HepG2 (cell line): Measurements from ENCODE around the gene SRSF6. TPM values are rescaled to one million over a fixed set of nuclear protein-coding genes. Genes with fewer than 3 reads are reported as not detected.
A peak's percentile ranks its signal among the peaks of the same experiment; 100 is the strongest.

Experiments
- KDM5A ChIP-seq: fragments of 200-600 bp; sonication (generic); IDR thresholded peaks from 2 replicates; pipeline ENCODE4 v1.7.0; 2018; ENCODE audit warnings: antibody characterized with exemption, mild to moderate bottlenecking, low read length, borderline replicate concordance
- KLF11 ChIP-seq: IDR thresholded peaks from 2 replicates; pipeline ENCODE4 v1.6.1; 2016; ENCODE audit warnings: missing compliant biosample characterization
- NFYC ChIP-seq: IDR thresholded peaks from 2 replicates; pipeline ENCODE4 v1.6.1; 2016; ENCODE audit warnings: missing genetic modification reagents, missing compliant biosample characterization
- PHB2 ChIP-seq: fragments of 450-650 bp; IDR thresholded peaks from 2 replicates; pipeline ENCODE4 v1.6.1; 2018; ENCODE audit not compliant: partially characterized antibody
- RBM39 ChIP-seq: fragments of 200-400 bp; formaldehyde crosslinking; IDR thresholded peaks from one replicate; pipeline ENCODE4 v1.6.1; 2018; ENCODE audit warnings: antibody characterized with exemption, mild to moderate bottlenecking, low read depth, low read length; ENCODE audit not compliant: poor library complexity, severe bottlenecking
- SMARCC2 ChIP-seq: fragments of 450-650 bp; IDR thresholded peaks from 2 replicates; pipeline ENCODE4 v1.6.1; 2017; ENCODE audit warnings: antibody characterized with exemption, mild to moderate bottlenecking
- TBX2 ChIP-seq: sonication (generic); formaldehyde crosslinking; IDR thresholded peaks from 2 replicates; pipeline ENCODE4 v1.5.0; 2020; ENCODE audit warnings: missing genetic modification reagents, mild to moderate bottlenecking, borderline replicate concordance
- TSC22D2 ChIP-seq: sonication (generic); formaldehyde crosslinking; IDR thresholded peaks from 2 replicates; pipeline ENCODE4 v1.5.1; 2020; ENCODE audit warnings: missing genetic modification reagents, mild to moderate bottlenecking, borderline replicate concordance
- YEATS2 ChIP-seq: sonication (generic); formaldehyde crosslinking; IDR thresholded peaks from 2 replicates; pipeline ENCODE4 v1.4.0; 2020; ENCODE audit warnings: missing genetic modification reagents, borderline replicate concordance
- ZBTB7A ChIP-seq: sonication (generic); formaldehyde crosslinking; IDR thresholded peaks from 2 replicates; pipeline ENCODE4 v1.8.0; 2022; ENCODE audit warnings: mild to moderate bottlenecking, missing genetic modification reagents
- ZKSCAN5 ChIP-seq: sonication (generic); formaldehyde crosslinking; IDR thresholded peaks from 2 replicates; pipeline ENCODE4 v1.5.1; 2020; ENCODE audit warnings: mild to moderate bottlenecking, missing genetic modification reagents
- ZNF143 ChIP-seq: sonication (generic); formaldehyde crosslinking; IDR thresholded peaks from 2 replicates; pipeline ENCODE4 v1.4.0; 2020; ENCODE audit warnings: missing genetic modification reagents
- ZNF207 ChIP-seq: fragments of 450-650 bp; IDR thresholded peaks from 2 replicates; pipeline ENCODE4 v1.6.1; 2016; ENCODE audit warnings: antibody characterized with exemption, borderline replicate concordance
- ZNF430 ChIP-seq: sonication (generic); formaldehyde crosslinking; IDR thresholded peaks from 2 replicates; pipeline ENCODE4 v1.9.0; 2021; ENCODE audit warnings: mild to moderate bottlenecking, missing genetic modification reagents
- ZNF558 ChIP-seq: sonication (generic); formaldehyde crosslinking; IDR thresholded peaks from 2 replicates; pipeline ENCODE4 v1.9.0; 2022; ENCODE audit warnings: mild to moderate bottlenecking, missing genetic modification reagents, borderline replicate concordance
- ZNF777 ChIP-seq: sonication (generic); formaldehyde crosslinking; IDR thresholded peaks from 2 replicates; pipeline ENCODE4 v1.4.0; 2020; ENCODE audit warnings: missing genetic modification reagents
- polyA plus RNA-seq, 8 experiments: library from polyadenylated mRNA; depleted of rRNA in 3 of 8; stranded (reverse) in 7 of 8; unstranded in 1 of 8; fragments of >200 nt; fragmentation: Illumina TruSeq in 4 of 8; extraction: Trizol in 4 of 8; gene quantifications; 2 replicates each; pipeline versions ENCODE4 v1.2.1 to v1.2.3, GENCODE V29; 2011 to 2016; ENCODE audit warnings: low read depth in 4 of 8, missing spikeins in 1 of 8, mixed read lengths in 1 of 8; ENCODE audit not compliant: insufficient read depth in 1 of 8
- total RNA-seq, 5 experiments: library from RNA; depleted of rRNA; stranded (reverse); fragments of >200 nt; fragmentation: Illumina TruSeq; extraction: Trizol; gene quantifications; 2 replicates each; pipeline ENCODE4 v1.2.3, GENCODE V29; 2016; ENCODE audit warnings: low read depth in 1 of 5
- TF ChIP-seq, protein P1 (sequence below): sonication (generic); formaldehyde crosslinking; IDR thresholded peaks from 2 replicates; pipeline ENCODE4 v1.5.0; 2020; ENCODE audit warnings: missing genetic modification reagents, mild to moderate bottlenecking, borderline replicate concordance
- TF ChIP-seq, protein P2 (sequence below): sonication (generic); formaldehyde crosslinking; IDR thresholded peaks from 2 replicates; pipeline ENCODE4 v1.4.0; 2020; ENCODE audit warnings: missing genetic modification reagents, mild to moderate bottlenecking, borderline replicate concordance
- TF ChIP-seq, protein P3 (sequence below): fragments of 450-650 bp; IDR thresholded peaks from 2 replicates; pipeline ENCODE4 v1.6.1; 2016
- TF ChIP-seq, protein P4 (sequence below): sonication (generic); formaldehyde crosslinking; IDR thresholded peaks from 2 replicates; pipeline ENCODE4 v1.8.1; 2022; ENCODE audit warnings: mild to moderate bottlenecking, missing genetic modification reagents
- TF ChIP-seq, protein P5 (sequence below): sonication (generic); formaldehyde crosslinking; IDR thresholded peaks from 2 replicates; pipeline ENCODE4 v1.4.0; 2020; ENCODE audit warnings: missing genetic modification reagents
- TF ChIP-seq, protein P6 (sequence below): sonication (generic); formaldehyde crosslinking; IDR thresholded peaks from 2 replicates; pipeline ENCODE4 v1.9.0; 2021; ENCODE audit warnings: missing genetic modification reagents, mild to moderate bottlenecking, borderline replicate concordance

Gene SRSF6
- total and polyA plus RNA-seq, 2 of the 13 experiments (the other 11 are each of a cell fraction or from before 2014, with no cell fraction given): 156 to 194 TPM

DNA sequence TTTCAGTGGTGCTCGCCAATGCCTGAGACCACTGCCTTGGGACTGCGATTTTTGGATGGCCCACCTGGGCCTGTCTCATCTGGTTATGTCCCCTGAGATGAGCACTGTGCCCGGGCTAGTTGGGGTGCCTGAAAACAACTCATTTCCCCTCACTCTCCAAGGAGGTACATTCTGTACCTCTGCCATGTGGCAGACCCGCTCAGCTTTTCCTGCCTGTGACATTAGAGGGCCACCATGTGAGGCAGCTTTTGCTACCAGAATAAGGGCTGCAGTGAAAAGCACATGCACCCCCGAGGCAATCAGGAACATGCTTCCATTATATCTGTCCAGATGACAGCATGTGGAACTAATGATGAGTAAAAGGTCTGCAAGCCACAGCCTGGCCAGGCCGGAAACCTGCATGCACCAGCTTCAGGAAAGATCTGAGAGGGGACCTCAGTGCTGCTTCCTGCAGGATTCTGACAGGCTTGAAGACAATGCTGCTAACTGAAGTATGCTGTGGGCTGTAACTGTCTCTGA, 11.3 kb upstream of the SRSF6 start (continued):
- TF ChIP-seq KDM5A: no peak
- TF ChIP-seq, protein P1, sequence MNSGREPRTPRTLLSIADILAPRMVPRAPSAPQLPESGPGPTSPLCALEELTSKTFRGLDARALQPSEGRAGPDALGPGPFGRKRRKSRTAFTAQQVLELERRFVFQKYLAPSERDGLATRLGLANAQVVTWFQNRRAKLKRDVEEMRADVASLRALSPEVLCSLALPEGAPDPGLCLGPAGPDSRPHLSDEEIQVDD (CRISPR knock-in tag): no peak
- TF ChIP-seq ZNF143 (CRISPR knock-in tag): no peak
- TF ChIP-seq YEATS2 (CRISPR knock-in tag): no peak
- no peak for TF ChIP-seq NFYC
- TF ChIP-seq PHB2: no peak
- TF ChIP-seq RBM39: no peak
- TF ChIP-seq, protein P2, sequence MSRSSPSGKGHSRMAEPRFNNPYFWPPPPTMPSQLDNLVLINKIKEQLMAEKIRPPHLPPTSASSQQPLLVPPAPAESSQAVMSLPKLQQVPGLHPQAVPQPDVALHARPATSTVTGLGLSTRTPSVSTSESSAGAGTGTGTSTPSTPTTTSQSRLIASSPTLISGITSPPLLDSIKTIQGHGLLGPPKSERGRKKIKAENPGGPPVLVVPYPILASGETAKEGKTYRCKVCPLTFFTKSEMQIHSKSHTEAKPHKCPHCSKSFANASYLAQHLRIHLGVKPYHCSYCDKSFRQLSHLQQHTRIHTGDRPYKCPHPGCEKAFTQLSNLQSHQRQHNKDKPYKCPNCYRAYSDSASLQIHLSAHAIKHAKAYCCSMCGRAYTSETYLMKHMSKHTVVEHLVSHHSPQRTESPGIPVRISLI (CRISPR knock-in tag): no peak
- no peak for TF ChIP-seq ZNF777
- TF ChIP-seq TBX2 (CRISPR knock-in tag): 0 out of 2 replicates have a peak, but pooled peaks have one; percentile 14
- TF ChIP-seq, protein P3, sequence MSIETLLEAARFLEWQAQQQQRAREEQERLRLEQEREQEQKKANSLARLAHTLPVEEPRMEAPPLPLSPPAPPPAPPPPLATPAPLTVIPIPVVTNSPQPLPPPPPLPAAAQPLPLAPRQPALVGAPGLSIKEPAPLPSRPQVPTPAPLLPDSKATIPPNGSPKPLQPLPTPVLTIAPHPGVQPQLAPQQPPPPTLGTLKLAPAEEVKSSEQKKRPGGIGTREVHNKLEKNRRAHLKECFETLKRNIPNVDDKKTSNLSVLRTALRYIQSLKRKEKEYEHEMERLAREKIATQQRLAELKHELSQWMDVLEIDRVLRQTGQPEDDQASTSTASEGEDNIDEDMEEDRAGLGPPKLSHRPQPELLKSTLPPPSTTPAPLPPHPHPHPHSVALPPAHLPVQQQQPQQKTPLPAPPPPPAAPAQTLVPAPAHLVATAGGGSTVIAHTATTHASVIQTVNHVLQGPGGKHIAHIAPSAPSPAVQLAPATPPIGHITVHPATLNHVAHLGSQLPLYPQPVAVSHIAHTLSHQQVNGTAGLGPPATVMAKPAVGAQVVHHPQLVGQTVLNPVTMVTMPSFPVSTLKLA: peak; percentile 63
- TF ChIP-seq ZBTB7A (CRISPR knock-in tag): no peak
- TF ChIP-seq, protein P4, sequence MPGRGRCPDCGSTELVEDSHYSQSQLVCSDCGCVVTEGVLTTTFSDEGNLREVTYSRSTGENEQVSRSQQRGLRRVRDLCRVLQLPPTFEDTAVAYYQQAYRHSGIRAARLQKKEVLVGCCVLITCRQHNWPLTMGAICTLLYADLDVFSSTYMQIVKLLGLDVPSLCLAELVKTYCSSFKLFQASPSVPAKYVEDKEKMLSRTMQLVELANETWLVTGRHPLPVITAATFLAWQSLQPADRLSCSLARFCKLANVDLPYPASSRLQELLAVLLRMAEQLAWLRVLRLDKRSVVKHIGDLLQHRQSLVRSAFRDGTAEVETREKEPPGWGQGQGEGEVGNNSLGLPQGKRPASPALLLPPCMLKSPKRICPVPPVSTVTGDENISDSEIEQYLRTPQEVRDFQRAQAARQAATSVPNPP (CRISPR knock-in tag): no peak
- no peak for TF ChIP-seq TSC22D2 (CRISPR knock-in tag)
- no peak for TF ChIP-seq ZNF207
- no peak for TF ChIP-seq SMARCC2
- no peak for TF ChIP-seq ZKSCAN5
- 0 out of 2 replicates have a peak, but pooled peaks have one; percentile 38 for TF ChIP-seq ZNF430 (CRISPR knock-in tag)
- TF ChIP-seq, protein P5, sequence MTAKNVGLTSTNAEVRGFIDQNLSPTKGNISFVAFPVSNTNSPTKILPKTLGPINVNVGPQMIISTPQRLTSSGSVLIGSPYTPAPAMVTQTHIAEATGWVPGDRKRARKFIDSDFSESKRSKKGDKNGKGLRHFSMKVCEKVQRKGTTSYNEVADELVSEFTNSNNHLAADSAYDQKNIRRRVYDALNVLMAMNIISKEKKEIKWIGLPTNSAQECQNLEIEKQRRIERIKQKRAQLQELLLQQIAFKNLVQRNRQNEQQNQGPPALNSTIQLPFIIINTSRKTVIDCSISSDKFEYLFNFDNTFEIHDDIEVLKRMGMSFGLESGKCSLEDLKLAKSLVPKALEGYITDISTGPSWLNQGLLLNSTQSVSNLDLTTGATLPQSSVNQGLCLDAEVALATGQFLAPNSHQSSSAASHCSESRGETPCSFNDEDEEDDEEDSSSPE (CRISPR knock-in tag): no peak
- no peak for TF ChIP-seq KLF11
- TF ChIP-seq, protein P6, sequence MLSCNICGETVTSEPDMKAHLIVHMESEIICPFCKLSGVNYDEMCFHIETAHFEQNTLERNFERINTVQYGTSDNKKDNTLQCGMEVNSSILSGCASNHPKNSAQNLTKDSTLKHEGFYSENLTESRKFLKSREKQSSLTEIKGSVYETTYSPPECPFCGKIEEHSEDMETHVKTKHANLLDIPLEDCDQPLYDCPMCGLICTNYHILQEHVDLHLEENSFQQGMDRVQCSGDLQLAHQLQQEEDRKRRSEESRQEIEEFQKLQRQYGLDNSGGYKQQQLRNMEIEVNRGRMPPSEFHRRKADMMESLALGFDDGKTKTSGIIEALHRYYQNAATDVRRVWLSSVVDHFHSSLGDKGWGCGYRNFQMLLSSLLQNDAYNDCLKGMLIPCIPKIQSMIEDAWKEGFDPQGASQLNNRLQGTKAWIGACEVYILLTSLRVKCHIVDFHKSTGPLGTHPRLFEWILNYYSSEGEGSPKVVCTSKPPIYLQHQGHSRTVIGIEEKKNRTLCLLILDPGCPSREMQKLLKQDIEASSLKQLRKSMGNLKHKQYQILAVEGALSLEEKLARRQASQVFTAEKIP: no peak
- TF ChIP-seq ZNF558 (CRISPR knock-in tag): no peak
